Loucy (cell line): ENCODE data around the gene CRYL1.

ENCODE experiments used
- H2AFZ ChIP-seq: fragments of 200-600 bp; sonication (generic); 2 replicates; pipeline ENCODE4 v1.6.0; 2016; ENCODE audit warnings: antibody characterized with exemption, mild to moderate bottlenecking, low read length, moderate library complexity
- H3F3A ChIP-seq: fragments of 200-600 bp; 2 replicates; pipeline ENCODE4 v1.6.0; 2016; ENCODE audit warnings: antibody characterized with exemption, low read depth, mild to moderate bottlenecking
- H3K27me3 ChIP-seq: fragments of 200-600 bp; sonication (generic); 2 replicates; pipeline ENCODE4 v1.6.1; 2014; ENCODE audit warnings: low read length, mild to moderate bottlenecking; ENCODE audit not compliant: insufficient read depth, poor library complexity, severe bottlenecking
- H3K36me3 ChIP-seq: fragments of 200-600 bp; sonication (generic); 2 replicates; pipeline ENCODE4 v1.6.1; 2016; ENCODE audit warnings: low read length; ENCODE audit not compliant: insufficient read depth
- H3K4me1 ChIP-seq: fragments of 200-600 bp; sonication (generic); 2 replicates; pipeline ENCODE4 v1.5.1; 2014; ENCODE audit warnings: low read length, mild to moderate bottlenecking; ENCODE audit not compliant: insufficient read depth, poor library complexity, severe bottlenecking
- H3K4me2 ChIP-seq: fragments of 200-600 bp; sonication (generic); 2 replicates; pipeline ENCODE4 v1.6.0; 2014; ENCODE audit warnings: antibody characterized with exemption, low read length, low read depth, mild to moderate bottlenecking; ENCODE audit not compliant: poor library complexity, severe bottlenecking
- H3K4me3 ChIP-seq: fragments of 200-600 bp; sonication (generic); 2 replicates; pipeline ENCODE4 v1.5.1; 2014; ENCODE audit warnings: low read length, mild to moderate bottlenecking, mixed read lengths; ENCODE audit not compliant: poor library complexity, severe bottlenecking
- H3K79me2 ChIP-seq: fragments of 200-600 bp; sonication (generic); 2 replicates; pipeline ENCODE4 v1.6.1; 2014; ENCODE audit warnings: low read length; ENCODE audit not compliant: insufficient read depth
- H3K9ac ChIP-seq: fragments of 200-600 bp; sonication (generic); 2 replicates; pipeline ENCODE4 v1.6.0; 2014; ENCODE audit warnings: mild to moderate bottlenecking, low read depth, low read length, moderate library complexity; ENCODE audit not compliant: poor library complexity, severe bottlenecking
- H3K9me2 ChIP-seq: fragments of 200-600 bp; sonication (generic); replicated peaks from 2 replicates; pipeline ENCODE4 v1.6.1; 2016; ENCODE audit warnings: low read depth, low read length, mixed read lengths
- H3K9me3 ChIP-seq: fragments of 200-600 bp; sonication (generic); 2 replicates; pipeline ENCODE4 v1.6.1; 2014; ENCODE audit warnings: mild to moderate bottlenecking, antibody characterized with exemption, low read length, low read depth; ENCODE audit not compliant: insufficient read depth
- H4K20me1 ChIP-seq: fragments of 200-600 bp; sonication (generic); 2 replicates; pipeline ENCODE4 v1.6.0; 2014; ENCODE audit warnings: antibody characterized with exemption, low read length, mild to moderate bottlenecking; ENCODE audit not compliant: insufficient read depth, poor library complexity, severe bottlenecking
- CTCF ChIP-seq: fragments of 200-600 bp; sonication (generic); conservative IDR thresholded peaks from 2 replicates; pipeline ENCODE4 v1.5.1; 2014; ENCODE audit warnings: mild to moderate bottlenecking, antibody characterized with exemption, low read length
- EZH2phosphoT487 ChIP-seq: fragments of 200-600 bp; IDR thresholded peaks from 2 replicates; pipeline ENCODE4 v1.6.1; 2018; ENCODE audit warnings: antibody characterized with exemption, mild to moderate bottlenecking, moderate library complexity, borderline replicate concordance

The CRYL1 gene

GRCh38 chr13:20424949-20425348, 100.7 kb downstream of the CRYL1 start:
- Histone ChIP-seq H3K27me3 (no peaks in the 10 kb centered on the region), H3K4me2 (no peak overlapping the region), H3K9ac (no peak overlapping the region), H3K79me2 (no peaks in the 10 kb centered on the region), H3F3A (no peaks in the 10 kb centered on the region), H2AFZ (no peak overlapping the region), H3K4me1 (no peaks in the 10 kb centered on the region), H3K36me3 (no peaks in the 10 kb centered on the region), H3K9me2 (no peaks in the 10 kb centered on the region), H4K20me1 (no peaks in the 10 kb centered on the region), H3K4me3 (no peak overlapping the region), H3K9me3 (no peaks in the 10 kb centered on the region)
- no peak for TF ChIP-seq EZH2phosphoT487
- TF ChIP-seq CTCF: no peak

- Histone ChIP-seq H3K36me3 (no peaks in the 10 kb centered on the region), H3K4me3 (no peak overlapping the region), H2AFZ (no peak overlapping the region), H3K9ac (no peak overlapping the region), H3K27me3 (no peaks in the 10 kb centered on the region), H3K4me1 (no peaks in the 10 kb centered on the region), H3K9me3 (no peaks in the 10 kb centered on the region), H3K79me2 (no peaks in the 10 kb centered on the region), H4K20me1 (no peaks in the 10 kb centered on the region), H3F3A (no peaks in the 10 kb centered on the region), H3K9me2 (no peaks in the 10 kb centered on the region), H3K4me2 (no peak overlapping the region)
- TF ChIP-seq EZH2phosphoT487 (no peak), CTCF (no peak)
Measured at GRCh38 chr13:20424559-20424852, 101.2 kb downstream of the CRYL1 start.

GRCh38 chr13:20422362-20422761, 103.3 kb downstream of the CRYL1 start:
- Histone ChIP-seq H3K9me2 (no peaks in the 10 kb centered on the region), H3K27me3 (no peaks in the 10 kb centered on the region), H4K20me1 (no peaks in the 10 kb centered on the region), H3K4me2 (no peak overlapping the region), H3K4me1 (no peaks in the 10 kb centered on the region), H3K4me3 (no peak overlapping the region), H2AFZ (no peak overlapping the region), H3K79me2 (no peaks in the 10 kb centered on the region), H3K9me3 (no peaks in the 10 kb centered on the region), H3K36me3 (no peaks in the 10 kb centered on the region), H3F3A (no peaks in the 10 kb centered on the region), H3K9ac (no peak overlapping the region)
- no peak for TF ChIP-seq EZH2phosphoT487
- TF ChIP-seq CTCF: no peak
